ENCODE measurements around the gene APOB. TPM values are rescaled to one million over a fixed set of nuclear protein-coding genes. Genes with fewer than 3 reads are reported as not detected.

The APOB gene
- total and polyA plus RNA-seq, 2 of the 13 experiments (the other 11 are each of a cell fraction or from before 2014, with no cell fraction given): 1,569 to 2,515 TPM

DNA sequence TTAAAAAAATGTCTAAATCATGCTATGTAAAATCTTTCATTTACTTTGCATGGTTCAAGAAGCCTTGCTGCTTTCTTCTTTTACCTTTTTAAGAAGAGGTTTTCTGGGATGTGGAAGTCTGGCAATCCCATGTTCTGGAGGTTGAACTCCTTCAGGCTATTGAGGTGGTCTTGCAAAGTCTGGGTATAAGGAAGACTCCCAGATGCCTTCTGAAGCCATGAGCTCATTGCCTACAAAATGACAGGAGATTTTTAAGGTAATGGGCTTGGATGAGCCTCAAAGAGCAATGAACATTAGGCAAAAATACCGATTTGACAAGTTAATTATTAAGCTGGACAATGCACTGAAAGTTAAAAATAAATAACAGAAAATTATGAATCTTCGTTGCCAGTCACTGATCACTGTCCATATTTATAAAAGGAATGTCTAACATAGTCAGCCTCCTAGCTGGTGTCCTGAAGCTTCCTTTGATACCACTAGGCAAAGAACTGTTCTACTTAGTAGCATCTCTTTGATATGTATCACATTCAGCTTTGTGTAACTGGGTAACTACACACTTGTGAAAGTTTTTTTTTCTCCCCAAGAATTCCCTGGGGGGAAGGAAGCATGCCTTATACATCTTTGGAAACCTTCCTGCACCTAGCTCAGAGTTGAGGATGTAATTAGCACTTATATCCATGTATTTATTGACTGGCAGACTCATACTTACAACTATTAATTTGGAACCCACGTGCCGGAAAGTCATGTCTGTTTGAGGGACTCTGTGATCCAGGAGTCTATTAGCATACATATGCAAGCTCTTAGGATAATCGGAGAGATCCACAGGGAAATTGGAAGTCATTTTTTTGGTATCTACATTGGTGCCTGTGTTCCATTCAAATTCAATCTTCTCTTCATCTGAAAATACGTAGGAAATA is 29.3 kb downstream of the APOB start (continued):
- TF ChIP-seq MTA1 (CRISPR knock-in tag; IDR thresholded peaks at IDR 0.05; ENCODE audit: borderline replicate concordance) (no peak), RFX5 (IDR thresholded peaks at IDR 0.05; ENCODE audit: low read depth, low read length) (no peak), MXD4 (CRISPR knock-in tag; IDR thresholded peaks at IDR 0.05) (no peak), ZNF17 (CRISPR knock-in tag; IDR thresholded peaks at IDR 0.05) (no peak), ZNF549 (CRISPR knock-in tag; IDR thresholded peaks at IDR 0.05) (no peak), MEIS2 (CRISPR knock-in tag; IDR thresholded peaks at IDR 0.05) (no peak), ZNF552 (CRISPR knock-in tag; IDR thresholded peaks at IDR 0.05; ENCODE audit: borderline replicate concordance) (no peak), ZNF543 (CRISPR knock-in tag; IDR thresholded peaks at IDR 0.05) (no peak), HES4 (CRISPR knock-in tag; IDR thresholded peaks at IDR 0.05; ENCODE audit: borderline replicate concordance) (no peak), KMT2A (CRISPR knock-in tag; IDR thresholded peaks at IDR 0.05) (no peak)
- TF ChIP-seq, protein P1, sequence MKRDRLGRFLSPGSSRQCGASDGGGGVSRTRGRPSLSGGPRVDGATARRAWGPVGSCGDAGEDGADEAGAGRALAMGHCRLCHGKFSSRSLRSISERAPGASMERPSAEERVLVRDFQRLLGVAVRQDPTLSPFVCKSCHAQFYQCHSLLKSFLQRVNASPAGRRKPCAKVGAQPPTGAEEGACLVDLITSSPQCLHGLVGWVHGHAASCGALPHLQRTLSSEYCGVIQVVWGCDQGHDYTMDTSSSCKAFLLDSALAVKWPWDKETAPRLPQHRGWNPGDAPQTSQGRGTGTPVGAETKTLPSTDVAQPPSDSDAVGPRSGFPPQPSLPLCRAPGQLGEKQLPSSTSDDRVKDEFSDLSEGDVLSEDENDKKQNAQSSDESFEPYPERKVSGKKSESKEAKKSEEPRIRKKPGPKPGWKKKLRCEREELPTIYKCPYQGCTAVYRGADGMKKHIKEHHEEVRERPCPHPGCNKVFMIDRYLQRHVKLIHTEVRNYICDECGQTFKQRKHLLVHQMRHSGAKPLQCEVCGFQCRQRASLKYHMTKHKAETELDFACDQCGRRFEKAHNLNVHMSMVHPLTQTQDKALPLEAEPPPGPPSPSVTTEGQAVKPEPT (CRISPR knock-in tag; IDR thresholded peaks at IDR 0.05; ENCODE audit: low read depth): no peak
- TF ChIP-seq, protein P2, sequence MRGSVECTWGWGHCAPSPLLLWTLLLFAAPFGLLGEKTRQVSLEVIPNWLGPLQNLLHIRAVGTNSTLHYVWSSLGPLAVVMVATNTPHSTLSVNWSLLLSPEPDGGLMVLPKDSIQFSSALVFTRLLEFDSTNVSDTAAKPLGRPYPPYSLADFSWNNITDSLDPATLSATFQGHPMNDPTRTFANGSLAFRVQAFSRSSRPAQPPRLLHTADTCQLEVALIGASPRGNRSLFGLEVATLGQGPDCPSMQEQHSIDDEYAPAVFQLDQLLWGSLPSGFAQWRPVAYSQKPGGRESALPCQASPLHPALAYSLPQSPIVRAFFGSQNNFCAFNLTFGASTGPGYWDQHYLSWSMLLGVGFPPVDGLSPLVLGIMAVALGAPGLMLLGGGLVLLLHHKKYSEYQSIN (CRISPR knock-in tag; IDR thresholded peaks at IDR 0.05; ENCODE audit: borderline replicate concordance): no peak
- TF ChIP-seq, protein P3, sequence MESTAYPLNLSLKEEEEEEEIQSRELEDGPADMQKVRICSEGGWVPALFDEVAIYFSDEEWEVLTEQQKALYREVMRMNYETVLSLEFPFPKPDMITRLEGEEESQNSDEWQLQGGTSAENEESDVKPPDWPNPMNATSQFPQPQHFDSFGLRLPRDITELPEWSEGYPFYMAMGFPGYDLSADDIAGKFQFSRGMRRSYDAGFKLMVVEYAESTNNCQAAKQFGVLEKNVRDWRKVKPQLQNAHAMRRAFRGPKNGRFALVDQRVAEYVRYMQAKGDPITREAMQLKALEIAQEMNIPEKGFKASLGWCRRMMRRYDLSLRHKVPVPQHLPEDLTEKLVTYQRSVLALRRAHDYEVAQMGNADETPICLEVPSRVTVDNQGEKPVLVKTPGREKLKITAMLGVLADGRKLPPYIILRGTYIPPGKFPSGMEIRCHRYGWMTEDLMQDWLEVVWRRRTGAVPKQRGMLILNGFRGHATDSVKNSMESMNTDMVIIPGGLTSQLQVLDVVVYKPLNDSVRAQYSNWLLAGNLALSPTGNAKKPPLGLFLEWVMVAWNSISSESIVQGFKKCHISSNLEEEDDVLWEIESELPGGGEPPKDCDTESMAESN (CRISPR knock-in tag; conservative IDR thresholded peaks at IDR 0.05): no peak
- TF ChIP-seq, protein P4, sequence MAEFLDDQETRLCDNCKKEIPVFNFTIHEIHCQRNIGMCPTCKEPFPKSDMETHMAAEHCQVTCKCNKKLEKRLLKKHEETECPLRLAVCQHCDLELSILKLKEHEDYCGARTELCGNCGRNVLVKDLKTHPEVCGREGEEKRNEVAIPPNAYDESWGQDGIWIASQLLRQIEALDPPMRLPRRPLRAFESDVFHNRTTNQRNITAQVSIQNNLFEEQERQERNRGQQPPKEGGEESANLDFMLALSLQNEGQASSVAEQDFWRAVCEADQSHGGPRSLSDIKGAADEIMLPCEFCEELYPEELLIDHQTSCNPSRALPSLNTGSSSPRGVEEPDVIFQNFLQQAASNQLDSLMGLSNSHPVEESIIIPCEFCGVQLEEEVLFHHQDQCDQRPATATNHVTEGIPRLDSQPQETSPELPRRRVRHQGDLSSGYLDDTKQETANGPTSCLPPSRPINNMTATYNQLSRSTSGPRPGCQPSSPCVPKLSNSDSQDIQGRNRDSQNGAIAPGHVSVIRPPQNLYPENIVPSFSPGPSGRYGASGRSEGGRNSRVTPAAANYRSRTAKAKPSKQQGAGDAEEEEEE (CRISPR knock-in tag; IDR thresholded peaks at IDR 0.05; ENCODE audit: borderline replicate concordance): no peak
- TF ChIP-seq, protein P5, sequence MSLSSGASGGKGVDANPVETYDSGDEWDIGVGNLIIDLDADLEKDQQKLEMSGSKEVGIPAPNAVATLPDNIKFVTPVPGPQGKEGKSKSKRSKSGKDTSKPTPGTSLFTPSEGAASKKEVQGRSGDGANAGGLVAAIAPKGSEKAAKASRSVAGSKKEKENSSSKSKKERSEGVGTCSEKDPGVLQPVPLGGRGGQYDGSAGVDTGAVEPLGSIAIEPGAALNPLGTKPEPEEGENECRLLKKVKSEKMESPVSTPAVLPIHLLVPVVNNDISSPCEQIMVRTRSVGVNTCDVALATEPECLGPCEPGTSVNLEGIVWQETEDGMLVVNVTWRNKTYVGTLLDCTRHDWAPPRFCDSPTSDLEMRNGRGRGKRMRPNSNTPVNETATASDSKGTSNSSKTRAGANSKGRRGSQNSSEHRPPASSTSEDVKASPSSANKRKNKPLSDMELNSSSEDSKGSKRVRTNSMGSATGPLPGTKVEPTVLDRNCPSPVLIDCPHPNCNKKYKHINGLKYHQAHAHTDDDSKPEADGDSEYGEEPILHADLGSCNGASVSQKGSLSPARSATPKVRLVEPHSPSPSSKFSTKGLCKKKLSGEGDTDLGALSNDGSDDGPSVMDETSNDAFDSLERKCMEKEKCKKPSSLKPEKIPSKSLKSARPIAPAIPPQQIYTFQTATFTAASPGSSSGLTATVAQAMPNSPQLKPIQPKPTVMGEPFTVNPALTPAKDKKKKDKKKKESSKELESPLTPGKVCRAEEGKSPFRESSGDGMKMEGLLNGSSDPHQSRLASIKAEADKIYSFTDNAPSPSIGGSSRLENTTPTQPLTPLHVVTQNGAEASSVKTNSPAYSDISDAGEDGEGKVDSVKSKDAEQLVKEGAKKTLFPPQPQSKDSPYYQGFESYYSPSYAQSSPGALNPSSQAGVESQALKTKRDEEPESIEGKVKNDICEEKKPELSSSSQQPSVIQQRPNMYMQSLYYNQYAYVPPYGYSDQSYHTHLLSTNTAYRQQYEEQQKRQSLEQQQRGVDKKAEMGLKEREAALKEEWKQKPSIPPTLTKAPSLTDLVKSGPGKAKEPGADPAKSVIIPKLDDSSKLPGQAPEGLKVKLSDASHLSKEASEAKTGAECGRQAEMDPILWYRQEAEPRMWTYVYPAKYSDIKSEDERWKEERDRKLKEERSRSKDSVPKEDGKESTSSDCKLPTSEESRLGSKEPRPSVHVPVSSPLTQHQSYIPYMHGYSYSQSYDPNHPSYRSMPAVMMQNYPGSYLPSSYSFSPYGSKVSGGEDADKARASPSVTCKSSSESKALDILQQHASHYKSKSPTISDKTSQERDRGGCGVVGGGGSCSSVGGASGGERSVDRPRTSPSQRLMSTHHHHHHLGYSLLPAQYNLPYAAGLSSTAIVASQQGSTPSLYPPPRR (CRISPR knock-in tag; IDR thresholded peaks at IDR 0.05; ENCODE audit: borderline replicate concordance): no peak

Data from HepG2 (cell line).